Lower lobe of right lung (tissue), 2 donors: ENCODE results near the gene IQCM. TPM values are rescaled to one million over a fixed set of nuclear protein-coding genes. Genes with fewer than 3 reads are reported as not detected.

Experiments
- ATAC-seq, 2 donors: fragments of 200-7000 bp; cut with Tn5 transposase; one replicate each; pipeline ENCODE4 v1.9.1; 2020 to 2022; ENCODE audit warnings: mild to moderate bottlenecking in 2 of 2, moderate library complexity in 2 of 2
- DNase-seq: peaks from one replicate; pipeline ENCODE4 v3.0.0-alpha.2; 2020
- H3K27ac ChIP-seq: fragments of 200-600 bp; one replicate; pipeline ENCODE4 v1.8.0; 2022
- H3K27me3 ChIP-seq: fragments of 200-600 bp; one replicate; pipeline ENCODE4 v1.8.0; 2022; ENCODE audit warnings: low read depth
- H3K36me3 ChIP-seq: fragments of 200-600 bp; one replicate; pipeline ENCODE4 v1.8.0; 2022; ENCODE audit warnings: mild to moderate bottlenecking
- H3K4me1 ChIP-seq: fragments of 200-600 bp; one replicate; pipeline ENCODE4 v1.8.0; 2022
- H3K4me3 ChIP-seq: fragments of 200-600 bp; one replicate; pipeline ENCODE4 v1.8.0; 2022; ENCODE audit warnings: mild to moderate bottlenecking
- H3K9me3 ChIP-seq: fragments of 200-600 bp; one replicate; pipeline ENCODE4 v1.8.0; 2022
- intact Hi-C: fragments of 100-400 bp; cut with DNase I; formaldehyde crosslinking; loops from one replicate; pipeline ENCODE4 v1.11.0; 2022
- total RNA-seq: library from RNA; stranded (reverse); fragmentation: NEBNext Ultra II Directional; extraction: Animal tissue kit (Norgen Biotek cat#: 25700); gene quantifications from one replicate; pipeline ENCODE4 v1.2.1, GENCODE V29; 2021
- TF ChIP-seq, protein P1 (sequence below): fragments of 200-600 bp; IDR thresholded peaks from one replicate; pipeline ENCODE4 v1.8.0; 2022; ENCODE audit warnings: antibody characterized with exemption, mild to moderate bottlenecking
- donor health status: DM: no; HTN: yes; CAD: no; lungs with severe emphysema.

The IQCM gene
- total RNA-seq, 1 donor from 2014 or later: not detected

DNA sequence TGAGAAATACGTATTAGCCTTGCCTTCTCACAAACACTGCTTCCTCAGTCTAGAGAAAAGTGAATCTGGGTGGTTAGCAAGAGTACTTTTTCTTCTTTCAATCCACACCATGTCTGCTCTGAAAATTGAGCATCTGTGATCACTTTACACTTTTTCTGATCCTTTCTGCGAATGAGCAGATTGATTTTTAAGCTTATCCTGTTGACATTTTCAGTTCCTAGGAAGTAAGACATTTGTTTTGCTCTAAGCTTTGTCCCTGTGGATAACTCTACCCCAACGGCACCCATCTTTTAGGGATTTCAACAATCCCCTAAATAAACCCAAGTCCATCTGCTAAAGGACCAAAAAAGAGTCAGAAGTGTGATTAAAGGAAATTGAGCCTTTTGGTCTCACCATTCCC is 487.5 kb downstream of the IQCM start:
- no peaks in the 10 kb centered on the region for H3K4me1 ChIP-seq

DNA sequence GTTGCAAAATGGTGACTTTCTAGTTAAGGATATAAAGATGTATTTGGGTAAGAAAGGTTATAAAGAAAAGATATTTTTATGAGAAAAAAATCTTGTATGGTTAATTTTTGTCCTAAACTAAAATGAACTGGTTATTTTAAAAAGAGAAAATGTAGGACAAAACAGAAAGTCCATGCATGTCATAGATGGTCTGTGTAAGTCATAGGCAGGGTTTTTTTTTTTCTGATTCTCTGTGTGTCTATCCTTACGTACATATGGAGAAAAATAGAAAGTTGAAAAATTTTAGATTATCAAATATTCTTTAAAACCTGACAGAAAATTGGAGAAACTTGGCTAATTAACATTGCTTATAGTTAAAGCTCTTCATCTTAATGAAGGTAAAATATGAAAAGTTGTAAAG is 493.4 kb downstream of the IQCM start:
- Histone ChIP-seq H3K36me3 (no peaks in the 10 kb centered on the region), H3K4me3 (no peak overlapping the region), H3K27me3 (no peaks in the 10 kb centered on the region), H3K4me1 (no peaks in the 10 kb centered on the region), H3K27ac (no peak overlapping the region), H3K9me3 (no peaks in the 10 kb centered on the region)
- DNase-seq: no peak
- intact Hi-C loops: no loop called here
- no peak for ATAC-seq
- TF ChIP-seq, protein P1, sequence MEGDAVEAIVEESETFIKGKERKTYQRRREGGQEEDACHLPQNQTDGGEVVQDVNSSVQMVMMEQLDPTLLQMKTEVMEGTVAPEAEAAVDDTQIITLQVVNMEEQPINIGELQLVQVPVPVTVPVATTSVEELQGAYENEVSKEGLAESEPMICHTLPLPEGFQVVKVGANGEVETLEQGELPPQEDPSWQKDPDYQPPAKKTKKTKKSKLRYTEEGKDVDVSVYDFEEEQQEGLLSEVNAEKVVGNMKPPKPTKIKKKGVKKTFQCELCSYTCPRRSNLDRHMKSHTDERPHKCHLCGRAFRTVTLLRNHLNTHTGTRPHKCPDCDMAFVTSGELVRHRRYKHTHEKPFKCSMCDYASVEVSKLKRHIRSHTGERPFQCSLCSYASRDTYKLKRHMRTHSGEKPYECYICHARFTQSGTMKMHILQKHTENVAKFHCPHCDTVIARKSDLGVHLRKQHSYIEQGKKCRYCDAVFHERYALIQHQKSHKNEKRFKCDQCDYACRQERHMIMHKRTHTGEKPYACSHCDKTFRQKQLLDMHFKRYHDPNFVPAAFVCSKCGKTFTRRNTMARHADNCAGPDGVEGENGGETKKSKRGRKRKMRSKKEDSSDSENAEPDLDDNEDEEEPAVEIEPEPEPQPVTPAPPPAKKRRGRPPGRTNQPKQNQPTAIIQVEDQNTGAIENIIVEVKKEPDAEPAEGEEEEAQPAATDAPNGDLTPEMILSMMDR: no peak

More for the DNA sequence above, 487.5 kb downstream of the IQCM start:
- H3K4me3 ChIP-seq: no peak overlapping the region
- no peak for DNase-seq
- TF ChIP-seq, protein P1: no peak
- no peaks in the 10 kb centered on the region for H3K9me3 ChIP-seq
- intact Hi-C loops: no loop called here
- H3K27ac ChIP-seq: no peak overlapping the region
- H3K36me3 ChIP-seq: no peaks in the 10 kb centered on the region
- ATAC-seq: no peak
- H3K27me3 ChIP-seq: no peaks in the 10 kb centered on the region

- DNase-seq (no peak), ATAC-seq (no peak)
- intact Hi-C loops: no loop called here
- Histone ChIP-seq H3K27ac (no peak overlapping the region), H3K4me3 (no peak overlapping the region), H3K4me1 (no peaks in the 10 kb centered on the region), H3K36me3 (no peaks in the 10 kb centered on the region), H3K9me3 (no peaks in the 10 kb centered on the region), H3K27me3 (no peaks in the 10 kb centered on the region)
- TF ChIP-seq, protein P1: no peak
Measured at GRCh38 chr4:149321438-149321837, 494.2 kb downstream of the IQCM start.

DNA sequence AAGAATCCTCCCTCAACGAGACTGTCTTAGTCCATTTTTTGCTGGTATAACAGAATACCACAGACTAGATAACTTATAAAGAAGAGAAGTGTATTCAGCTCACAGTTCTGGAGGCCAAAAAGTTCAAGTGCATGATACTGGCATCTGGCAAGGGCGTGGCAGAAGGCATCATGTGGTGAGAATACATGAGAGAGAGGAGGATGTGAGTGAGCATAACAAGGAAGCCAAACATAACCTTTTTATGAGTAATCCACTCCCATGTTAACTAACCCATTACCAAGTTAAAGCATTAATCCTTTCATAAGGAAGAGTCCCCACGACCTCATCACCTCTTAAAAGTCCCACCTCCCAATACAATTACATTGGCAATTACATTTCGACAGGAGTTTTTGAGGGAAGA is 504.6 kb downstream of the IQCM start:
- TF ChIP-seq, protein P1: no peak
- H3K9me3 ChIP-seq: no peaks in the 10 kb centered on the region
- H3K27ac ChIP-seq: no peak overlapping the region
- no peak for ATAC-seq
- no peaks in the 10 kb centered on the region for H3K27me3 ChIP-seq
- no peak for DNase-seq
- H3K4me3 ChIP-seq: no peak overlapping the region
- no peaks in the 10 kb centered on the region for H3K4me1 ChIP-seq
- no peaks in the 10 kb centered on the region for H3K36me3 ChIP-seq
- intact Hi-C loops: no loop called here

GRCh38 chr4:149306537-149306936 is 509.1 kb downstream of the IQCM start:
- Histone ChIP-seq H3K4me3 (no peak overlapping the region), H3K36me3 (no peaks in the 10 kb centered on the region), H3K4me1 (no peaks in the 10 kb centered on the region), H3K27ac (no peak overlapping the region), H3K9me3 (no peaks in the 10 kb centered on the region), H3K27me3 (no peaks in the 10 kb centered on the region)
- no peak for DNase-seq
- TF ChIP-seq, protein P1: no peak
- intact Hi-C loops: no loop called here
- ATAC-seq: no peak
